ENCODE results near the gene SP140L. TPM values are rescaled to one million over a fixed set of nuclear protein-coding genes. Genes with fewer than 3 reads are reported as not detected.

The SP140L gene
- total RNA-seq, 2 donors from 2014 or later: 6.7 to 9.9 TPM

DNA sequence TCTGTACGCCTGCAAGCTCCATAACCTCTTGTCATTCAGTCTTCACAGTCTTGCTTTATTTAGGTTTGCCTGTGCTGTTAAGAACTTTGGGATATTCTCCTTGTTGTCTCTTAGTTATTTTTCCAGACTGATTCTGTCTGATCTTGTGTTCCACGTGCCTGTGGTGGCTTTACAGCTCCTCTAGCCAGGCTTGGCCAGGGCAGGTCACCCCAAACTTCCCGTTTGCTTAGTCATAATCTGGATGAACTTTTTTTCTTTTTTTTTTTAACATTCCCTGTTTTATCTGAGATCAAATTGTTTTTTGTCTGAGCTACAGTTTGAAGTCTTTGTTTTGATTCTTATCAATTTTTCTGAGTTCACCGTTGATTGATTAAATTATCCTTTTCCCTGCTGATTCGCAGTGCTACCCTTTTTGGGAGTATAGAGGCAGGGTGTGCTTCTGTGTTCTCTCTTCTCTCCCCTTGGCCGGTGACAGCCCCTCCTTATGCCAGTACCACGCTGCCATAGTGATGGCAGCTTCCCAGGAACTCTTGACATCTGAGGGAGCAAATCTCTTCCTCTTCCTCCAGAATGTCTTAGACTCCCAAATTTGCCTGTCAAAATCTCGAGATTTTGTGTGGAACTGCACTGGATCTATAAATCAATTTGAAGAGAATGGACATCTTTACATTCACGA lies 91.5 kb downstream of the SP140L start:
- WGBS, 2 donors: 42 to 44% methylated on average over 9 of the region's 9 CpGs
- Histone ChIP-seq H3K4me3 (no peak overlapping the region), H3K36me3 (replicated peaks in 1 of 2; ENCODE audit: insufficient read depth in 1 of 2, low read depth in 2 of 2) (no peaks in the 10 kb centered on the region), H3K9me3 (no peaks in the 10 kb centered on the region), H3K4me1 (peaks cover 40% of the 10 kb centered on the region), H3K27ac (peak overlapping the region in 2 of 4 donors; percentile 28 to 97), H3K27me3 (no peaks in the 10 kb centered on the region)
- intact Hi-C loops (cut with DNase I): no loop called here
- DNase-seq: peak in 1 of 4 donors; percentile 41
- TF ChIP-seq POLR2A (IDR thresholded peaks at IDR 0.05) (no peak), CTCF (IDR thresholded peaks at IDR 0.05) (no peak)
- ATAC-seq: no peak

DNA sequence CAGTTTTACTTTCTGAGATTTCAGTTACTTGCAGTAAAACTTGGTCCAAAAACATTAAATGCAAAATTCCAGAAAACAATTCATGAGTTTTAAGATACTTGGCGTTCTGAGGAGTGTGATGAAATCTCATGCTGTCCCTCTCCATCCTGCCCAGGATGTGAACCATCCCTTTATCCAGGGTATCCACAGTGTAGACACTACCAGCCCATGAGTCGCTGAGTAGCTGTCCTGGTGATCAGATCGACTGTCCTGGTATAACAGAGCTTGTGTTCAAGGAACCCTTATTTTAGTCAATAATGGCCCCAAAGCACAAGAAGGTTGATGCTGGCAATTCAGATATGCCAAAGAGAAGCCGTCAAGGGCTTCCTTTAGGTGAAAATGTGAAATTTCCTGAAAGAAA lies 92.2 kb downstream of the SP140L start:
- Histone ChIP-seq H3K4me1 (peaks cover 47% of the 10 kb centered on the region), H3K36me3 (replicated peaks in 1 of 2; ENCODE audit: insufficient read depth in 1 of 2, low read depth in 2 of 2) (no peaks in the 10 kb centered on the region), H3K9me3 (no peaks in the 10 kb centered on the region), H3K27ac (no peak overlapping the region), H3K27me3 (no peaks in the 10 kb centered on the region), H3K4me3 (no peak overlapping the region)
- WGBS, 2 donors: 87 to 88% methylated on average over 4 of the region's 4 CpGs
- intact Hi-C loops (cut with DNase I): no loop called here
- DNase-seq (no peak), ATAC-seq (no peak)
- TF ChIP-seq CTCF (IDR thresholded peaks at IDR 0.05) (no peak), POLR2A (IDR thresholded peaks at IDR 0.05) (no peak)

DNA sequence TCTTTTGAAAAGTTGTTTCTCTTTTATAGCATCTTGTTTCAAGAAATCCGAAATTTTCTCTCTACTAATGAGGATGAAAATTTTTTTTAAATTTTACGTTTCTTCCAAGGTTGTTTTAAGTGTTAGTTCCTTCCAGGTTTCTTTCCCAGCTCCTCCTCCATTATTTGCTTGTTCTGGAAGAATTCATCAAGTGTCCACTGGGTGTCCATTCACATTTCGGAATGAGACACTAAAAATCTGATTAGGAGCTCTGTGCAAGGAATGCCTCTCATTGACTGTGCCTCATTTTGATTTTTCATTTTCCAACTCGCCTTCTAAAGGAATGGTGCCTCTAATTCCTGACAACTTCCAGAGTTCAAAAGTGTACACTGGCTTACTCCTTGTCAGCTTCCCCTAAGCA lies 95.2 kb downstream of the SP140L start:
- TF ChIP-seq POLR2A (IDR thresholded peaks at IDR 0.05) (no peak), CTCF (IDR thresholded peaks at IDR 0.05) (no peak)
- Histone ChIP-seq H3K27me3 (peaks cover 0 to 4% of the 10 kb centered on the region in 2 donors), H3K9me3 (no peaks in the 10 kb centered on the region), H3K36me3 (replicated peaks in 1 of 2; ENCODE audit: insufficient read depth in 1 of 2, low read depth in 2 of 2) (no peaks in the 10 kb centered on the region), H3K27ac (no peak overlapping the region), H3K4me1 (peaks cover 55% of the 10 kb centered on the region), H3K4me3 (no peak overlapping the region)
- ATAC-seq (no peak), DNase-seq (no peak)
- intact Hi-C loops (cut with DNase I): no loop called here
- WGBS, 2 donors: 86 to 89% methylated on average over 4 of the region's 4 CpGs

DNA sequence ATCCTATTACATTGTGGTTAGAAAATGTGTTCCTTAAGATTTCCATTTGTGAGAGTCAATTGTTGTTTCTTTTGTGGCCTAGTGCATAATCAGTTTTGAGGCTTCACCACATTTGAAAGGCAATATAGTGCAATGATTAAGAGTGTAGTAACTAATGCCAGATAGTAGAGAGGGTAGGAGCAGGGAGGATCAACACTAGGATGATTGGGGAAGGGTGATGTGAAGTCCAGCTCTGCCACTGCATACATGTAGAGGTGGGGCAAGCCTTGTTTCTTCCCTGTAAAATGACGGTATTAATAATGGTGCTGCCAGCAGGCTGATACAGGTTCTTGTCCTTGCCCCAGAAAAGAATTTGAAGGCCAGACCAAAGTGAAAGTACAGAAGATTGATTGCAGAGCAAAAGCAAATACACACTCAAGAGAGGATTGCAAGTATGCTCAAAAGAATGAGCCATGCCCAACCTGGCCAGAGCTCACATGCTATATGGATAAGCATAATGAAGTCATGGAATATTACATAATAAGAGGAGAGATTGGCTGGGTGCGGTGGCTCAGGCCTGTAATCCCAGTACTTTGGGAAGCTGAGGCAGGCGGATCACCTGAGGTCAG lies 97.0 kb downstream of the SP140L start:
- H3K27me3 ChIP-seq: peaks cover 0 to 4% of the 10 kb centered on the region in 2 donors
- no peaks in the 10 kb centered on the region for H3K9me3 ChIP-seq
- intact Hi-C loops (cut with DNase I): no loop called here
- H3K27ac ChIP-seq: peak overlapping the region; percentile 34 to 85 (median 67)
- peaks cover 39% of the 10 kb centered on the region for H3K4me1 ChIP-seq
- H3K4me3 ChIP-seq: no peak overlapping the region
- H3K36me3 ChIP-seq (replicated peaks in 1 of 2; ENCODE audit: insufficient read depth in 1 of 2, low read depth in 2 of 2): no peaks in the 10 kb centered on the region
- 37 to 38% methylated on average over 3 of the region's 3 CpGs for WGBS, 2 donors
- peak; percentile 56 to 83 (median 76) for DNase-seq
- ATAC-seq: peak; percentile 96
- TF ChIP-seq POLR2A (IDR thresholded peaks at IDR 0.05): no peak
- no peak for TF ChIP-seq CTCF (IDR thresholded peaks at IDR 0.05)

GRCh38 chr2:230425377-230425776 lies 98.4 kb downstream of the SP140L start:
- no peak for ATAC-seq
- TF ChIP-seq CTCF (IDR thresholded peaks at IDR 0.05) (no peak), POLR2A (IDR thresholded peaks at IDR 0.05) (no peak)
- H3K36me3 ChIP-seq (replicated peaks in 1 of 2; ENCODE audit: insufficient read depth in 1 of 2, low read depth in 2 of 2): no peaks in the 10 kb centered on the region
- 12 to 14% methylated on average over 1 of the region's 1 CpG for WGBS, 2 donors
- intact Hi-C loops (cut with DNase I): no loop called here
- peaks cover 0 to 4% of the 10 kb centered on the region in 2 donors for H3K27me3 ChIP-seq
- H3K4me1 ChIP-seq: peaks cover 35% of the 10 kb centered on the region
- DNase-seq: no peak
- H3K4me3 ChIP-seq: no peak overlapping the region
- H3K9me3 ChIP-seq: no peaks in the 10 kb centered on the region
- H3K27ac ChIP-seq: no peak overlapping the region
